Osteoblast (primary cell): ENCODE data around the gene SMS. TPM values are rescaled to one million over a fixed set of nuclear protein-coding genes. Genes with fewer than 3 reads are reported as not detected.

Source experiments
- DNase-seq: peaks from one replicate; pipeline ENCODE4 v3.0.0; 2011; ENCODE audit warnings: low spot score, mixed read lengths; ENCODE audit not compliant: insufficient read length; ENCODE audit errors: missing footprints
- H2AFZ ChIP-seq: 2 replicates; pipeline ENCODE4 v1.6.0; 2011; ENCODE audit warnings: mild to moderate bottlenecking, low read length
- H3K27ac ChIP-seq: 2 replicates; pipeline ENCODE4 v1.5.1; 2011; ENCODE audit warnings: mild to moderate bottlenecking, low read depth, low read length, moderate library complexity
- H3K27me3 ChIP-seq: 2 replicates; pipeline ENCODE4 v1.6.0; 2012; ENCODE audit warnings: mild to moderate bottlenecking, control low read depth, inconsistent platforms, low read length, moderate library complexity; ENCODE audit not compliant: insufficient read depth
- H3K36me3 ChIP-seq: 2 replicates; pipeline ENCODE4 v1.5.1; 2011; ENCODE audit warnings: mild to moderate bottlenecking, low read length, control low read depth, moderate library complexity; ENCODE audit not compliant: insufficient read depth
- H3K4me1 ChIP-seq: 2 replicates; pipeline ENCODE4 v1.5.1; 2011; ENCODE audit warnings: mild to moderate bottlenecking, low read length, control low read depth, moderate library complexity; ENCODE audit not compliant: insufficient read depth
- H3K4me2 ChIP-seq: 2 replicates; pipeline ENCODE4 v1.6.0; 2011; ENCODE audit warnings: mild to moderate bottlenecking, low read length; ENCODE audit not compliant: insufficient read depth
- H3K4me3 ChIP-seq: fragments of 200-600 bp; sonication (generic); 3 replicates; pipeline ENCODE4 v1.5.1; 2012; ENCODE audit warnings: mild to moderate bottlenecking, low read length, inconsistent platforms; ENCODE audit not compliant: insufficient read depth
- H3K79me2 ChIP-seq: 2 replicates; pipeline ENCODE4 v1.6.0; 2012; ENCODE audit warnings: mild to moderate bottlenecking, low read length, control low read depth, inconsistent platforms; ENCODE audit not compliant: insufficient read depth
- H3K9me3 ChIP-seq: 2 replicates; pipeline ENCODE4 v1.5.1; 2011; ENCODE audit warnings: low read depth, low read length, control low read depth
- H4K20me1 ChIP-seq: 2 replicates; pipeline ENCODE4 v1.6.0; 2012; ENCODE audit warnings: mild to moderate bottlenecking, low read length, control low read depth; ENCODE audit not compliant: insufficient read depth
- total RNA-seq: library from RNA; depleted of rRNA; stranded (reverse); fragments of >200 nt; gene quantifications from 2 replicates; pipeline ENCODE4 v1.2.3, GENCODE V29; 2012
- TF ChIP-seq, protein P1 (sequence below): IDR thresholded peaks from 2 replicates; pipeline ENCODE4 v1.5.1; 2011; ENCODE audit warnings: mild to moderate bottlenecking, low read depth, low read length, moderate library complexity; ENCODE audit errors: extremely low read depth

Gene SMS
- total RNA-seq, 1 donor: 76.0 TPM

DNA sequence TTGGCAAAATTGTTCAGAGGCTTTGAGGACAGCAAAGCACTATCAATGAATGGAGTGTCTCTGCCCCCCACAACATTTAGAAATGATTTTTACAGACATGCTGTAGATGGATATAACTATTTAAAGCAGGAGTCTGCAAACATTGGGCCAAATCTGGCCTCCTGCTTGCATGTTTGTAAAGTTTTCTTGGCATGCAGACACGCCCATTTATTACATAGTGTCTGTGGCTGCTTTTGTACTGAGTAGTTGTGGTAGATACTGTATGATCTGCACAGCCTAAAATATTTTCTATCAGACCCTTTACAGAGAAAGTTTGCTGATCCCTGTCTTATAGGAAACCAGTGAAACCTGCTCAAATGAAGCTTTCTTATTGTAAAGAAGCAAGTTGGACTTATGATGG lies 46.1 kb downstream of the SMS start:
- H3K27ac ChIP-seq: no peak overlapping the region
- no peak overlapping the region for H2AFZ ChIP-seq
- H3K4me3 ChIP-seq: no peak overlapping the region
- TF ChIP-seq, protein P1, sequence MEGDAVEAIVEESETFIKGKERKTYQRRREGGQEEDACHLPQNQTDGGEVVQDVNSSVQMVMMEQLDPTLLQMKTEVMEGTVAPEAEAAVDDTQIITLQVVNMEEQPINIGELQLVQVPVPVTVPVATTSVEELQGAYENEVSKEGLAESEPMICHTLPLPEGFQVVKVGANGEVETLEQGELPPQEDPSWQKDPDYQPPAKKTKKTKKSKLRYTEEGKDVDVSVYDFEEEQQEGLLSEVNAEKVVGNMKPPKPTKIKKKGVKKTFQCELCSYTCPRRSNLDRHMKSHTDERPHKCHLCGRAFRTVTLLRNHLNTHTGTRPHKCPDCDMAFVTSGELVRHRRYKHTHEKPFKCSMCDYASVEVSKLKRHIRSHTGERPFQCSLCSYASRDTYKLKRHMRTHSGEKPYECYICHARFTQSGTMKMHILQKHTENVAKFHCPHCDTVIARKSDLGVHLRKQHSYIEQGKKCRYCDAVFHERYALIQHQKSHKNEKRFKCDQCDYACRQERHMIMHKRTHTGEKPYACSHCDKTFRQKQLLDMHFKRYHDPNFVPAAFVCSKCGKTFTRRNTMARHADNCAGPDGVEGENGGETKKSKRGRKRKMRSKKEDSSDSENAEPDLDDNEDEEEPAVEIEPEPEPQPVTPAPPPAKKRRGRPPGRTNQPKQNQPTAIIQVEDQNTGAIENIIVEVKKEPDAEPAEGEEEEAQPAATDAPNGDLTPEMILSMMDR: no peak
- H4K20me1 ChIP-seq: peaks cover 2% of the 10 kb centered on the region
- peak; percentile 37 for DNase-seq
- no peaks in the 10 kb centered on the region for H3K9me3 ChIP-seq
- no peaks in the 10 kb centered on the region for H3K4me1 ChIP-seq
- peaks cover 1% of the 10 kb centered on the region for H3K79me2 ChIP-seq
- H3K4me2 ChIP-seq: no peak overlapping the region
- no peaks in the 10 kb centered on the region for H3K27me3 ChIP-seq
- H3K36me3 ChIP-seq: peaks cover 18% of the 10 kb centered on the region

DNA sequence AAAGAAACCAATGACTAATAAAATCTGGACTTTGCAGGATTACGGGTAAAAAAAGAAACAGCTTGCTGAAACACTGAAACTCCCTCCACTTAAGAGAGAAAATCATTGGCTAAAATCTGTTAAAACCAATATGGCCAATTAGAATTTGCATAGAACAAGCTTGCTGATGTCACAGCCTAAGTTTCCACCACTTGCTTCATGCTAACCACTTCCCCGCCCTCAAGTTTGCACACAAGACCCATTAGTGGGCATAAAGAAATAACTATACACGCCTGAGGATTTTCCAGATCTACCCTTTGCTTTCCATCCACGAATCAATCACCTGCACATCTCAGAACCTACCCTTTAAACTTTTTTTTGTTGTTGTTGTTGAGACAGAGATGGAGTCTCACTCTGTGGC lies 48.9 kb downstream of the SMS start:
- H3K27ac ChIP-seq: no peak overlapping the region
- peaks cover 2% of the 10 kb centered on the region for H4K20me1 ChIP-seq
- H3K4me1 ChIP-seq: no peaks in the 10 kb centered on the region
- no peaks in the 10 kb centered on the region for H3K27me3 ChIP-seq
- no peak overlapping the region for H2AFZ ChIP-seq
- peaks cover 2% of the 10 kb centered on the region for H3K79me2 ChIP-seq
- no peak overlapping the region for H3K4me3 ChIP-seq
- H3K4me2 ChIP-seq: no peak overlapping the region
- DNase-seq: no peak
- H3K36me3 ChIP-seq: peaks cover 34% of the 10 kb centered on the region
- TF ChIP-seq, protein P1: no peak
- H3K9me3 ChIP-seq: no peaks in the 10 kb centered on the region

DNA sequence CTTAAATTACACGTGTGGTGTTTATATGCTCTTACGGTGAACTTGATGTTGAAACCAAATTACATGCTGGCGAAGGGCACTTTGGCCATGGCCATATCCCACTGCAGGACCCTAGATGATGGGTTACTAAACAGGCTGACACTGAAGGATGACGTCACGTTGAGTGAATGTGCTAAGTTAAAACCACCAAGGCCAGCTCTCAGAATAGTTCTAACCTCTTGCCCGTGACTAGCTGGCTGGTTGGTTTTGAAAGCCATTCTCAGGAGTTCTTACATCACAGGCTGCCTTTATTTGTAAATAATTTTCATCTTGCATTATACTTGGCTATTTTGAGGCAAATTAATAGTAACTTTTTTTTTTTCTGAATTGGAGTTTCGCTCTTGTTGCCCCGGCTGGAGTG lies 50.3 kb downstream of the SMS start:
- Histone ChIP-seq H3K27me3 (no peaks in the 10 kb centered on the region), H3K4me1 (no peaks in the 10 kb centered on the region), H3K79me2 (peaks cover 2% of the 10 kb centered on the region), H3K9me3 (no peaks in the 10 kb centered on the region), H3K4me3 (no peak overlapping the region), H4K20me1 (peaks cover 2% of the 10 kb centered on the region), H2AFZ (no peak overlapping the region), H3K27ac (no peak overlapping the region), H3K36me3 (peaks cover 34% of the 10 kb centered on the region), H3K4me2 (no peak overlapping the region)
- TF ChIP-seq, protein P1: no peak
- peak; percentile 22 for DNase-seq

DNA sequence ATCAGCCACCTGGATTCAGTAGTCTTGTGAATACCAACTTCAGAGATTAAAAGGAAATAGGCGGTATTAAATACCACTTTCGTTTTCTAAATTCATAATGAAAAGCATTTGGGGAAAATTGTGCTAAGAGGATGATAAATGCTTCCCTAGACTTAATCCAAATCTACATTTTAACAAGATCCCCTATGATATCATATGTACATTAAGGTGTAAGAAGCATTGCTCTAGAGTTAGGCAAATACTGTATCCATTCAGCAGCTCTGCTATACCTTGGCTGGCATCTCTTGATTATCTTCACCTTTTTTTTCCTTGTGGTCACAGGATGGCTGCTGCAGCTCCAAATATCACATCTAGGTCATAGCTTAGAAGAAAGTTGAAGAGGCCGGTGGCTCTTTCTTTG lies 51.0 kb downstream of the SMS start:
- H3K4me3 ChIP-seq: no peak overlapping the region
- H4K20me1 ChIP-seq: peaks cover under 1% of the 10 kb centered on the region
- H3K9me3 ChIP-seq: no peaks in the 10 kb centered on the region
- no peaks in the 10 kb centered on the region for H3K4me1 ChIP-seq
- H3K27me3 ChIP-seq: no peaks in the 10 kb centered on the region
- DNase-seq: no peak
- no peak overlapping the region for H2AFZ ChIP-seq
- H3K27ac ChIP-seq: no peak overlapping the region
- no peak overlapping the region for H3K4me2 ChIP-seq
- TF ChIP-seq, protein P1: no peak
- H3K36me3 ChIP-seq: peaks cover 32% of the 10 kb centered on the region
- peaks cover 2% of the 10 kb centered on the region for H3K79me2 ChIP-seq
